ENCODE results near the gene SPNS3.
A peak's percentile ranks its signal among the peaks of the same experiment; 100 is the strongest.

Gene SPNS3

DNA sequence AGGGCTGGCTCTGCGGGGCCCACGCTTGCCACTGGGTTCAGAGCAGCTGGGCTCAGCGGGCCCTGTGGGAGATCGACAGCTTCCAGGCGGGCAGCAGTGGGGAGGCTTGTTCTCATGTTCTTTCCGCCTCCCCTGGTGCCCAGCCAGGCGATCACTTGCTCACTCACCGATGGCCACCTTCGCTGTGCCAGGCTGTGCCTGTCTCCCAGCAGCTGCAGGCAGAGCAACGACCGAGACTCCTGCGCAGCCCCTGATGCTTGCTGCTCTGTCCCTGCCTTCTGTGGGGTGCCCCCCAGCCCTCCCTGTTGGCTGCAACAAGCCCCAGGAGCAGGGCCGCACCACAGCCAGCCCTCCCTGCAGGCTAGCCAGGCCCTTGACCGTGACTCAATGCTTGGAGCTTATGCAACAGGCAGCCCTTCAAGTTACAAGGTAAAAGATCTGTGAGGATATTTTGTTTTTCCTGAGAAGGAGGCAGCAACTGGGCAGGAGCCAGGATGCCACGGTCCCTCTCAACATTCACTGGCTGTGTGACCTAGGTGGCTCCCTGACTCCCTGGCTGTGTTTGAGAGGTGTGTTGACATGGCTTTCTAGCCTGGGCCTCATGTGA lies 55.4 kb downstream of the SPNS3 start:
- DNase-seq (ENCODE audit: low read depth) = no peak

DNA sequence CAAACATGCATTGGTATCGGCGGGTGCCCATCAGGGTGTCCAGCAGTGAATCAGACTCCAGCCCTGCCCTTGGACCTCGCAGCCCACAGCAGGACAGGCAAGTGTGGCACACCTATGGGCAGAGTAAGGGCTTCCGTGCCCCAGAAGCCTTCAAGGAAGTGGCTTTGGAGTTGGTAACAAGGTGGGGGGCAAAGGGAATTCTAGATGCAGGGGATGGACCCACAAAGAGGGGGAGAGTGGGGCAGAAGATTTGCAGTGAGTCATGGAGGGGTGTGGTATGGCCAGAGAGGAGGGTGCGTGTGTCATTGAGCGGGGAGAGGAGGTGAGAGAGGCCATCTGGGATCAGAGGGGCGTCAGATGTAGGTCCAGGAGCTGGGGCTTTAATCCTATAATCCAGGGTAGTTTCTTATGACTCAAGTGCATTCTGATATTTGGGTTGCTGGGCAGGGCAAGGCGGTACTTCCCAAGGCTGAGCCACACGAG lies 56.4 kb downstream of the SPNS3 start:
- no peak for DNase-seq (ENCODE audit: low read depth)

DNA sequence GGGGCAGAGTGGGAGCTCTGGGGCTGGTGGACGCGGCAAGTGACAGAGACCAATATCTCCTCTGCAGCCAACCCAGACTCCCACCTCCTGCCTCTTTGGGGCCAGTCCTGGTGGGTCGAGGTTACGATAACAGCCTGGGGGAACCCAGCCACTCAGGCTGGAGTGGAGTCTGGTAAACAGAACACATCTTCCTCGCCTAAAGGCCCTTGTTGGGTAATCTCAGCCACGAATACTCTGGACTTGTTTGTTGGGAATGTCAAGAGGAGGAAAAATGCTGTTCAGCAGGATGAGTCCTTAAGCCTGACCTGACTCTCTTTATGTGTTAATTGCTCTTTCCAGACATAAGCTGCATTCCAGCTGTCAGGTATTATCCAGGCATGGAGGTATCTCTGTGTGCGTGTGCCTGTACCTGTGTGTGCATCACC lies 56.9 kb downstream of the SPNS3 start:
- DNase-seq (ENCODE audit: low read depth) = no peak

DNA sequence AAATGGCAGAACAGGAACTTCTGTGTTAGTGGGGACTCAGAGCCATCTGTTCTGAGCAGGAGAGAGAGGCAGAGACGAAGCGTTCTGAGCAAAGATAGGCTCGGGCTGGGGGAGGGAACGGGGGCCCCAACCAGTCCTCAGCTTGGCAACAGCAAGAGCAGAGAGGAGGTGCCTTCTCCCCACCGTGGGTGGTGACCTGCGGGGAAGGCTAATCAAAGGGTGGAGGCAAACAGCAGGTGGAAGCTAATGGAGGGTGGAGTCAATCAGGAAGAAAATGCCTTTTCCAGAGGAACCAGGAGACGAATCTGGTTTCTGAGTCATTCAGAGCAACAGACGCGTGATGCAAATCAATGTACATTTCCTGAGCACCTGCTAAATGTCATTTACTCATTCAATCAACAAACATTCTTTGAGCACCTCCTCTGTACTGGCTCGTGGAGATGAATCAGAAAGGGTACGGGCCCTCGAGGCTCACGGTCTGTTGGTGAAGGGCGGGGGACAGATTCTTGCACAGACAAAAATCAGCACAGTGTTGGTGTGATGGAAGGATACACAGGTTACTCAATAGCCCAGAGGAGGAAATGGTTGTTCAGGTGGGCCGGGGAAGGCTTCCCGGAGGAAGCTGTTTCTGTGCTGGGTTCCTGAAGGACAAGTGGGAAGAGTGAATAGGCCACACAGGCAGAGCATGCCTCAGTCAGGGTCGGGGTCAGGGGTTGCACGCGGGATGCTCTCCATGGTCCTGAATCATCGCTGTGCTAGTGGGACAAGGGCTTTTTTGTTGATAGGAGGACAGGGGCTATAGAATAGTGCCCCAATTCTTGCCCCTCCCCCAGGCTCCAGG lies 59.2 kb downstream of the SPNS3 start:
- no peak for DNase-seq (ENCODE audit: low read depth)

DNA sequence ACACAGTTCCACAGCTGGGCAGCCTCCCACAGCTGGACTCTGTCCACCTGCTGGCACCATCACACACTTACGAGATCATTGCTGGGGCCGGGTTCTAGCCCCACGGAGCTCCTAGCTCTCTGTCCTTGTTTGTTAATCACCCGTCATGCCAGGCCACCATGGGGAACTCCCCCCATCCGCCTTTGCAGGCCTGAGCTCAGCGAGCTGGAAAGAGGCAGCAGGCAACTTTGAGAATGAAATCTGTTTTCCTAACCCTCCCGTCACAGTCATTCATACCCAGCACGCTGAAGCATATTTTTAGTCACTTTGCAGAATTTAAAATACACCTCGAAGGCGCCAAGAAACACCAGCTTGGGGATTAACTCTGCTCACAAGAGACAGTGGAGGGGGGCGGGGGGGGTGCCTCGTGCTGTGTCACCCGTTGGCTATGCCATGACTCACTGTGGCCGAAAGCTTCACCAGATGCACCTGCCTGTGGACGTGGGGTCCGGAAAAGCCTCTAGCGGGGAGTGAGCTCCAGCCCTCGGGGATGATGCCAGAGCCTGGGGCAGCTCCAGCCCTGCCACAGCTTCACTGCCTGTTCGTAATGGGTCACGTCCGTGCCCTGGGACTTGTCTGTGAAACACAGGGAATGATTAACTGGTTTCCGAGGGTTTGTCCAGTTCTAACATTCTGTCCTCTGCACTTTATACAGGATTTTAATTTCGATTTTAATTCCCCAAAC lies 63.5 kb downstream of the SPNS3 start:
- no peak for DNase-seq (ENCODE audit: low read depth)

DNA sequence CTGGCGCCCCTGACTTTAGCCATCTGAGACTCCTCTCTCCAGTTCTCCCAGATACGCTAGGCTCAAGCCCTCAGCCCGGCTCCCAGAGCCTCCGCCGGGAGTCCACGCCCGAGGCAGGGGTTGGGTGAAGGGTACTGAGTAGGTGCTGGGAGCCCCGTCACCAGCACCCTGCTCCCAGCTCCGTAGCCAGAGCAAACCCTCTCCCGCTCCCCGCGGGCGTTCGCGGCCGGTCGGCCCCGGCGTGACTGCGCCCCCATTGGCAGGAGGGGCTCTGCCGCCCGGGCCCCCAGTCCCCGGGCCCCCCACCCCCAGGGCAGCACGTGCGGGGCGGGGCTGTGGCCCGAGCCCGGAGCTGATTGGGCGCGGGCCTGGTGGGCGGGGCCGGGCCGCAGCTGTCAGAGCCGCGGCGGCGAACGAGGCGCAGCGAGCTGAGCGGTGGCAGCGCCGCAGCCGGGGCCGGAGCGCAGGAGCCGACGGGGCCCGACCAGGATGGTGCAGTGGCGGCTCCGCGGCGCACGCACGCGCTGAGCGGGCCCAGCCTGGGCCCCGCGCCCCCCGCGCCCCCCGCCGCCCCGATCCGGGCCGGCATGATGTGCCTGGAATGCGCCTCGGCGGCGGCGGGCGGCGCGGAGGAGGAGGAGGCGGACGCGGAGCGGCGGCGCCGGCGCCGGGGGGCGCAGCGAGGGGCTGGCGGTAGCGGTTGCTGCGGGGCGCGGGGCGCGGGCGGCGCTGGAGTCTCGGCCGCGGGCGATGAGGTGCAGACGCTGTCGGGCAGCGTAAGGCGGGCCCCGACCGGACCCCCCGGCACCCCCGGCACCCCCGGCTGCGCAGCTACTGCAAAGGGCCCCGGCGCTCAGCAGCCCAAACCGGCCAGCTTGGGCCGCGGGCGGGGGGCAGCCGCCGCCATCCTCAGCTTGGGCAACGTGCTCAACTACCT lies 65.0 kb downstream of the SPNS3 start, which contains the start of gene SPNS2:
SPNS2 (plus strand) TSS at position 421 of the 937 bp plus-strand sequence; CDS start at position 588, 167 bp downstream.
- no peak for DNase-seq (ENCODE audit: low read depth)

GRCh38 chr17:4499431-4500190 lies 65.9 kb downstream of the SPNS3 start:
- DNase-seq (ENCODE audit: low read depth) = no peak

DNA sequence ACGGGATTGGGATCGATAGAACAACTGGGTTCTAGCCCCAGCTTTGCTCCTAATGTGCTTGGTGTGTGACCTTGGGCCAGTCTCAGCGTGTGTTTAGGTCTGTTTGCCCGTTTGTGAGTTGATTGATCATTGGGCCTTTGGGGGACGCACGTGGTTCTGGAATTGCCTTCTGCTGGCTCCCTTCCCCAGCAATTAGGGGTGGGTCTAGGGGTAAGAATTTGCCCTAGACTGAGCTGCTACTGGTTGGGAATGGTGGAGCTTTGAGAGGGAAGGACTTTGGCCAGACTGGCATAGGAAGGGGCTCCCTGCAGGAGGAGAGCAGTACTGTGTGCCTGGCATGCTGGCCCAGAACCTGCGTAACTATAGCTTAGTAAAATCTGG lies 66.4 kb downstream of the SPNS3 start:
- no peak for DNase-seq (ENCODE audit: low read depth)

- DNase-seq (ENCODE audit: low read depth) = peak; percentile 68
These were observed 67.7 kb downstream of the SPNS3 start for GRCh38 chr17:4501295-4501949.

DNA sequence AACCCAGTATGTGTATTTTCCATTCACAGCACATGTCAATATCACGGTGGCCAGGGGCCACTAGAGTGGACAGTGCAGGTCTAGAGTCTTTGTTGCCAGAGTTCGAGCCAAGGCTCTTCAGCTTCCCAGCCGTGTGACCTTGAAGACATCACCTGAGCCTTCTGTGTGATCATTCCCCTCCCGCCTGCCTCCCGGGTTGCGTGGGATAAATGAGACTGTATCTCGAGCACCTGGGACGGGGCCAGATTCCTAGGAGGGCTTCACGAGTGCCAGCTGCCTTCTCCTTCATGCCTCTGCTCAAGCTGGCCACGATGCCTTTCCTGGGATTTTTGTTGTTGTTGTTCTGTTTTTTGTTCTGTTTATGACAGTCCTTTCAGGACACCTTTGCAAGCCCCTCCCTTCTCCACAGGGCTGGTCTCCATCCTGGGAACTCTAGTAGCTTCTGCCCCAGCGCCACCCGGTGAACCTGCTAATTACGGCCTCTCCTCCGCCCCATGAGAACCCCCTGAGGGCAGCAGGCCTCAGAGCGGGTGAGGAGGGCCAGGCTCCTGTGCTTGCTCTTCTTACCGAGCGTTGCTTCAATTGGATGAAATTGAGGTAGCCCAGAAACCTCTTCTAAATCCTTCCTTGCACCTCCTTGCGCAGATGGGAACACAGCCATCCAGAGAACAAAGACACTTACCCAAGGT lies 68.9 kb downstream of the SPNS3 start:
- DNase-seq (ENCODE audit: low read depth) = no peak

- DNase-seq (ENCODE audit: low read depth) = no peak
These were observed 69.7 kb downstream of the SPNS3 start for GRCh38 chr17:4503283-4504025.

DNA sequence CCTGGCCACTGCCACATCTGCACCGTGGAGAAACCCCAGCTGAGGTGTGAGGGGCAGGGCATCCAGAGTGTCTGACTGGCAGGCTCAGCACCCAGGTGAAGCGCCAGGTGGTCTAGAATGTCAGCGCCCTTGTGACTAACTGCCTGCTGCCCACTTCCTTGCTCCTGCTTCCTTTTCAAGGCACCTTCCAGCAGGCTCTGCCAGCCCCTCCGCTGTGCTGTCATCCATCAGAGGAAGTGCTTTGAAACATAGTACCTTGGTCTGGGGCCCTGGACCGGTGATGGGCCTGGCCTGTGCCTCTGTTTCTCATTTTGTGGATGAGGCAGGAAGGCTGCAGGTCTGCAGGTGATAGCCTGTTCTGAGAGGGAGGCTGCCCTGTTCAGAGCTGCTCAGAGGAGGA lies 70.4 kb downstream of the SPNS3 start:
- no peak for DNase-seq (ENCODE audit: low read depth)

GRCh38 chr17:4505187-4505586 lies 71.4 kb downstream of the SPNS3 start:
- DNase-seq (ENCODE audit: low read depth) = no peak

DNA sequence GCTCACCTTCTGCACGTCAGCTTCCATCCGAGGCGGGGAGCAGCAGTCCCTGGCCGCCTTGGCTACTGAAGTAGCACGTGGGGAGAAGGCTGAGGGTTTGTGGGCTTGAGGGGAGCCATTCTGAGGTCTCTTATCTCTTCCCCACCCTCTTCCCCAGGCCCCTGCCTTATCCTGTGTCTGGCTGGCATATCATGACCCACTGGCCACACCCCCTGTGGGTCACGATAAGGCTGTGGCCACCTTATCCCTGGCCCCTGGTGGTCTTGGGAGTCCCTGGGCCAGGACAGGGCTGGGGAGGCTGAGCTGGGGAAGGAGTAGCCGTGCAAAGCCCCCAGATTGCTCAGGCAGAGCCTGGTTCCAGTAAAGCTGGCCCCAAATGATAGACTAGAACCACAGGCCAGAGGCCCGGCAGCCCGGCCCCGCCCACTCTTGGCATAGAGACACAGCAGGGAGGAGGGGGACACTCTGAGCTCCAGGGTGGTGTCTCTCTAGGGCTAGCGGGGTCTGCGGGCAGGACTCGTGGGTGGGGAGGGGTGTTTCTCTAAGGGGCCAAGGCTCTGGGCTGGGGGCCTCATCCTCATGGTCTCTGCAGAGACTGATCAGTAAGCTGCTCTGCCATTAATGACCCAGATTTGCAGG lies 72.6 kb downstream of the SPNS3 start:
- DNase-seq (ENCODE audit: low read depth) = peak; percentile 89

GRCh38 chr17:4506892-4507291 lies 73.2 kb downstream of the SPNS3 start:
- DNase-seq (ENCODE audit: low read depth) = no peak

DNA sequence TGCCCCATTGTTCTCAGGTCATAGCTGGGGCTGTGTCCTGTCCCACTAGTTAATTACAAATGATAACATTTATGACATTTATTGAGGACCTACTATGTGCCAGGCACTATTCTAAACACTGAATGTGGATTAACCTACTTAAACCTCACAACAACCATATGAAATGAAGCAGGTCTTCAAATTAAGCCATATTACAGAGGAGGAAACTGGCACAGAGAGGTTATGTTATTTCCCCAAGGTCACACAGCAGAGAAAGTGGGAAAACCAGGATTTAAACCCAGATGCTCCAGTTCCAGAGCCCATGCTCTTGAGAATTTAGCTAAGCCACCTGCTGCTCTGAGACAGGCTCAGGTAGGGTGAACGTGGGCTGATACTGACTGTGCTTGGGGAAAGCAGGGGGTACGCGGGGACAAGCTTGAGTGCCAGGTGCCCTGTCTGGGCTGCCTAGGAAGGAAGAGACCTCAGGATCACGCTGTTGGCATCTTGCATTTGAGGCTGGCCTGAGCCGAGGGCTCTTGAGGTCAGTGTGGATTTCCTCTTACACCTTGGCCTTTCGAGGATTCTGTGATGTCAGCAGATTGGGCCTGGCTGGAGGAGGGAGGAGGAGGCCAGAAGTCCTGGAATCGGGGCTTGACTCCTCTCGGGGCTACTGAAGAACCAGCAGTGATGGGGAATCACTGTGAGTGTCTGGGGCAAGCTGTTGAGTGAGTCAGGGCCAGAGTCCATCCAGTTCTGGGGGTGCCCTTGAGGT lies 73.8 kb downstream of the SPNS3 start:
- DNase-seq (ENCODE audit: low read depth) = no peak

DNA sequence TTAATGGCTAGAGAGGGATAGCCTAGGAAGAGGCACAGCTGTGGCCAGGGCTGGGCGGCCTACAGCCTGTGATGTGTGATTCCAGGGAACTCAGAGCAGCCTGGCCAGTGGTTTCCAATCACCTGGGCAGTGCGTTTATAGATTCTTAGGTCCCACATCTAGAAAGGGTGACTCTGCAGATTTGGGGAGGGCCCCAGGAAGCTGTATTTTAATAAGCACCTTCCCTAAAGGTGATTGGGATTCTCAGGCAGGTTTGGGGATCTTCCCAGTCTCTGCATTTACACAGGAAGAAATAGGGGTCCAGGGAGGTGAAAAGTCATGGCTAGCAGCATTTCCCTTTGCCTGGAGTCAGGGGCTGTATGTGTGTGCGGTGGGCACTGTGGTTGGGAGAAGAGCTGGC lies 74.5 kb downstream of the SPNS3 start:
- no peak for DNase-seq (ENCODE audit: low read depth)

DNA sequence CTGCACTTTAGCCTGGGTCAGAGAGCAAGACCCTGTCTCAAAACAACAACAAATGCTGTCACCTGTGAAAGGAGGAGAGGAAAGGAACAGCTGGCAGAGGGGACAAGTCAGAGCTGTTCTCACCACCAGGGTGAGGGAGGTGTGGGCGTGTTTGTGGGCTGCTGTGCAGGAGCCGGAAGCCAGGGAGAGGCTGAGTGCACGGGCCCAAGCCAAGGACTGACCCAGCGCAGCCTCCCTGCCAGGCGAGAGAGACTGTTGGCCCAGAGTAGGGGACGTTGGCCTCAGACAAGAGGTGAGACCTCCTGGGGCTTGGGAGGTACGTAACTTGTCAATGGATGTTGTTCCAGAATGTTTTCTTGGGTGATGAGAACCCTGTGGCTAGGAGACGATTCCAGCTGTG lies 75.7 kb downstream of the SPNS3 start:
- DNase-seq (ENCODE audit: low read depth) = no peak
